ENCODE results near the gene FBXL7.

FBXL7 gene

DNA sequence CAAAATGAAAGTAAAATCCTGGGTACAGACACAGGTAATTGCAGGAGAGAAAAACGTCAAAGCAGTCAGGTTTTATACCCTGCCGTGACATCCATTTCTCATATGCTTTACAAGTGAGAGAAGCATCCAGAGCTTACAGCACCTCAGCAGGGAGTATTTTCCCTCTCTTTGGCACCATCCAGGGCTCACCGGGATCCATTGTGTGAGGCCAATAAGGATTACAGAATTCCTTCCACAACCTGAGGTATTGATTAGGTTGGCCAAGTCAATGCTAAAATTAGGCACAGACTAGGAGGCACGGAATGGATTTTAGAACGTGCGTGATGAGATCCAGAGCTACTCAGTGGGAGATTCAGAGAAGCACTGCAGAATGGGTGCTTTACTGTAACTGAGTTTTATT is 296.6 kb downstream of the FBXL7 start:
- TF ChIP-seq, protein P1, sequence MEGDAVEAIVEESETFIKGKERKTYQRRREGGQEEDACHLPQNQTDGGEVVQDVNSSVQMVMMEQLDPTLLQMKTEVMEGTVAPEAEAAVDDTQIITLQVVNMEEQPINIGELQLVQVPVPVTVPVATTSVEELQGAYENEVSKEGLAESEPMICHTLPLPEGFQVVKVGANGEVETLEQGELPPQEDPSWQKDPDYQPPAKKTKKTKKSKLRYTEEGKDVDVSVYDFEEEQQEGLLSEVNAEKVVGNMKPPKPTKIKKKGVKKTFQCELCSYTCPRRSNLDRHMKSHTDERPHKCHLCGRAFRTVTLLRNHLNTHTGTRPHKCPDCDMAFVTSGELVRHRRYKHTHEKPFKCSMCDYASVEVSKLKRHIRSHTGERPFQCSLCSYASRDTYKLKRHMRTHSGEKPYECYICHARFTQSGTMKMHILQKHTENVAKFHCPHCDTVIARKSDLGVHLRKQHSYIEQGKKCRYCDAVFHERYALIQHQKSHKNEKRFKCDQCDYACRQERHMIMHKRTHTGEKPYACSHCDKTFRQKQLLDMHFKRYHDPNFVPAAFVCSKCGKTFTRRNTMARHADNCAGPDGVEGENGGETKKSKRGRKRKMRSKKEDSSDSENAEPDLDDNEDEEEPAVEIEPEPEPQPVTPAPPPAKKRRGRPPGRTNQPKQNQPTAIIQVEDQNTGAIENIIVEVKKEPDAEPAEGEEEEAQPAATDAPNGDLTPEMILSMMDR (IDR thresholded peaks at IDR 0.05; ENCODE audit: extremely low read depth, missing control alignments): no peak
- no peak for DNase-seq (ENCODE audit: low spot score)

DNA sequence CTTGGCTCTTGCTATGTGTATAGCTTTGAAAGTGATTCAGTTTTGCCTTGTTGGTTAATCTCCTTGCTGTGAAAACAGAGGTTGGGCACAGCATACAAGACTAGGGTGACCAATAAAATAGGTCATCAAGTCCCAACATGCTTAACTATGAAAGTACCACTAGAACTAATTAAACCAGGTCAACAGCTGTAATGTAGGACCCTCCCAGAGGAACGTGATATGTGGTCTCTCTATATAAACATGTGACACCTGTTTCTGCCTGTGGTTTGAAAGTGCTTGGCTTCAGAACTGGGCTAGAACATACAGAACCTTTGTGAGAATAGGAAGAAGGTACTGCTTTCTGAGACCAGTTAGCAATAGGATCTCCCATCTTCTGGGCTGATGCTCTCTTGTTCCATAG is 297.1 kb downstream of the FBXL7 start:
- TF ChIP-seq, protein P1 (IDR thresholded peaks at IDR 0.05; ENCODE audit: extremely low read depth, missing control alignments): no peak
- DNase-seq (ENCODE audit: low spot score): no peak

DNA sequence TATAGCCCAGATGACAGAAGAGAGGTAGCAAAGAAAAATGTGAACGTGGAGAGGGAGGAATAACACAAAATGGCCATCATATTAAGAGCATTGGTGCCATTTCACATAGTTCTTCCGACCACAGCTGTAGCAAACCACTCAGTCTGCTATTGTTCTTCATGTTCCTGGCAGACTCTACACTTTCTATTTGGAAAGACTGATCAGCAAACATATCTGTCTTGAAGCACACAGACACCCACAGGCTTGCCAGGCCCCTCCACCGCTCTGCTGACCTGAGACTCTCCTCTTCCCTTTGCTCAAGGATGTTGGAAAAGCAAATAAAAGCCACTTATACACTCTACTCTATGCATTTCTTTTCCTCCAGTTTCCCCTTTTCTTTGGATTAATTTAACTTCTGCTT is 298.0 kb downstream of the FBXL7 start:
- DNase-seq (ENCODE audit: low spot score): no peak
- TF ChIP-seq, protein P1 (IDR thresholded peaks at IDR 0.05; ENCODE audit: extremely low read depth, missing control alignments): no peak

DNA sequence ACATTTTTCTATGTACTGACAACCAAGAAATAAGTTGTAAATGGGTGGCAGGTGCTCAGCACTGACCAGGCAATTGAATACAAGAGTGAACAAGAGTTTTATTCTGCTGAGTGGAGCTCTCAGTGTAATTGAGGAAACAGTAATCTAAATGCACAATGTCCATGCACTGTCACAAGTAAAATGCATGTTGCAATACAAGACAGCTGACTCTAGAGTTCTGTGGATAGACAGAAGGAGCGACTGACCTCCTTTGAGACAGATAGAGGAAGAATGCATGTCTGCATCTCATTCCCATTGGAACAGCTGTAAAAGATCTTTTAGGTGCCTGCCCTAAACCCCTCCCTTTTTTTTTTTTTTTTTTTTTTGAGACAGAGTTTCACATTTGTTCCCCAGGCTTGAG is 299.0 kb downstream of the FBXL7 start:
- TF ChIP-seq, protein P1 (IDR thresholded peaks at IDR 0.05; ENCODE audit: extremely low read depth, missing control alignments): no peak
- no peak for DNase-seq (ENCODE audit: low spot score)

DNA sequence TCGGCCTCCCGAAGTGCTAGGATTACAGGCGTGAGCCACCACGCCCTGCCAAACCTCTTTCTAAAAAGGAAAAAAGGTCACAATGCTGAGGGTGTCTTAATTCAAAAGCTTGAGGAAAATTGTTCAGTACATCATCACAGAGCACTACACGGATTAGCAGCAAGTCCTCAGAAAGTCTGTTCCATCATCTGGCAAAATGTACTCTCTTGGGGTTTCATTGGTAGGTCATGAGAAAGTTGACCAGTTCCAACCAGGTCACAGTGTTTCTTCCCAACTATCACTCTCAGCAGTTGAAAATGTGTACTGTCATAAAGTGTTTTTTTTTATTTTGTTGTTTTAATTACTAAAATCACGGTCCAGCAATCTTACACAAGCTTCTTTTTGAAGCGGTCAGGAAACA is 299.6 kb downstream of the FBXL7 start:
- no peak for DNase-seq (ENCODE audit: low spot score)
- TF ChIP-seq, protein P1 (IDR thresholded peaks at IDR 0.05; ENCODE audit: extremely low read depth, missing control alignments): no peak

DNA sequence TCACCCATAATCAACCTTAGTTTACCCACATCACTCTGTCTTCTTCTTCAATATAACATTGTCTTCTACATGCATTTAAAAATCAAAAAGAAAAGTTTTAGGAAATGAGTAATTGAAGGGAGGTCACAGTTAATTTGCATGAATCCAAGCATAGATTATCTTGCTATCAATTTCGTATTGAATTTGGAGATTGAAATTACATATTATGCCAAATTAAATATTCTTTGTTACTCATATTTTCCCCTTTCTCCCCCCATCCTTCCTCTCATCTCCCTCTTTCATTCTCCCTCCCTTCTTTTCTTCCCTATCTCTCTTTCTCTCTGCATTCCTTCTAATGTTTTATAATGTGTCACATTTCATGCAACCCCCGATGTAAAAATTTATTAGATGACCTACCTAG is 303.3 kb downstream of the FBXL7 start:
- TF ChIP-seq, protein P1 (IDR thresholded peaks at IDR 0.05; ENCODE audit: extremely low read depth, missing control alignments): no peak
- no peak for DNase-seq (ENCODE audit: low spot score)

DNA sequence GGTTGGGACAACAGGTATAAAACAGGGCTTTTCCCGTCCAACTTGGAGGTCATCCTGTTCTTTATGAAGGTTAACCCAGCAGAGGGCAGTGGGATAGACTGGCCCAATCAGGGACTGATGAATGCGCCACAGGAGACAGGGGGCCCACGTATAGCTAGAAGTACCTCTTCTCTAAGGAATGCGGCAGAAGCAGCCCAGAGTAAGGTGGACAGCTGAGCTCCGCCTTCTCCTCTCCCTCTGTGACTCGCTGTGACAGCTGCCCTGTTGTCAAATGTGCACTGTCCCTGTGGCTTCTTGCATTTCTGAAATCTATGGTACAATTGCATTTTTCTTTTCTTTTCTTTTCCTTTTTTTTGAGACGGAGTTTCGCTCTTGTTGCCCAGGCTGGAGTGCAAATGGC is 306.6 kb downstream of the FBXL7 start:
- TF ChIP-seq, protein P1 (IDR thresholded peaks at IDR 0.05; ENCODE audit: extremely low read depth, missing control alignments): no peak
- DNase-seq (ENCODE audit: low spot score): no peak
